Peyer's patch (tissue), 4 donors: ENCODE results near the gene PEA15. TPM values are rescaled to one million over a fixed set of nuclear protein-coding genes. Genes with fewer than 3 reads are reported as not detected.

ENCODE experiments used
- DNase-seq, 3 donors: peaks; one replicate each; pipeline ENCODE4 v3.0.0-alpha.2; 2017 to 2019
- H3K27ac ChIP-seq, 4 donors: fragments of 200-600 bp; sonication (generic); one replicate each; pipeline ENCODE4 v1.5.1; 2016 to 2019
- H3K27me3 ChIP-seq, 2 donors: fragments of 200-600 bp; sonication (generic); one replicate each; pipeline ENCODE4 v1.5.1; 2019
- H3K36me3 ChIP-seq, 3 donors: fragments of 200-600 bp; sonication (generic); one replicate each; pipeline ENCODE4 v1.5.1; 2016 to 2019
- H3K4me1 ChIP-seq, 4 donors: fragments of 200-600 bp; sonication (generic); one replicate each; pipeline ENCODE4 v1.5.1; 2016 to 2019
- H3K4me3 ChIP-seq, 4 donors: fragments of 200-600 bp; sonication (generic); 1 replicate in 3 of 4; 2 replicates in 1 of 4; pipeline ENCODE4 v1.5.1; 2016 to 2019; ENCODE audit warnings: mild to moderate bottlenecking in 1 of 4
- H3K9me3 ChIP-seq, 4 donors: fragments of 200-600 bp; sonication (generic); one replicate each; pipeline ENCODE4 v1.5.1; 2016 to 2019; ENCODE audit warnings: mild to moderate bottlenecking in 1 of 4
- CTCF ChIP-seq, 6 experiments: fragments of 450-650 bp in 4 of 6; fragments of 200-600 bp in 2 of 6; sonication (generic) in 1 of 6; IDR thresholded peaks; one replicate each; pipeline ENCODE4 v1.5.1; 2017 to 2019; ENCODE audit warnings: antibody characterized with exemption in 6 of 6, mild to moderate bottlenecking in 3 of 6, moderate library complexity in 1 of 6
- POLR2A ChIP-seq, 2 donors: fragments of 450-650 bp; IDR thresholded peaks; one replicate each; pipeline ENCODE4 v1.5.1; 2017; ENCODE audit warnings: antibody characterized with exemption in 2 of 2, mild to moderate bottlenecking in 2 of 2, moderate library complexity in 2 of 2
- total RNA-seq, 4 donors: library from RNA; depleted of rRNA; stranded (reverse); fragments of >200 nt; gene quantifications; one replicate each; pipeline ENCODE4 v1.1.0, GENCODE V29; 2016

The PEA15 gene
- total RNA-seq, 4 donors from 2014 or later: 10.2 to 34.7 (median 17.3) TPM

GRCh38 chr1:160166166-160166868 lies 38.9 kb upstream of the PEA15 start:
- Histone ChIP-seq H3K4me1 (no peaks in the 10 kb centered on the region), H3K27ac (no peak overlapping the region), H3K4me3 (no peak overlapping the region), H3K36me3 (no peaks in the 10 kb centered on the region), H3K9me3 (no peaks in the 10 kb centered on the region), H3K27me3 (no peaks in the 10 kb centered on the region)
- TF ChIP-seq POLR2A (IDR thresholded peaks at IDR 0.05) (no peak), CTCF (IDR thresholded peaks at IDR 0.05) (no peak)
- DNase-seq: no peak

- TF ChIP-seq POLR2A (IDR thresholded peaks at IDR 0.05): no peak
- TF ChIP-seq CTCF (IDR thresholded peaks at IDR 0.05): no peak
- no peak for DNase-seq
- no peak overlapping the region for H3K27ac ChIP-seq
- H3K4me3 ChIP-seq: no peak overlapping the region
- no peaks in the 10 kb centered on the region for H3K36me3 ChIP-seq
- H3K4me1 ChIP-seq: no peaks in the 10 kb centered on the region
- no peaks in the 10 kb centered on the region for H3K9me3 ChIP-seq
- no peaks in the 10 kb centered on the region for H3K27me3 ChIP-seq
Measured at GRCh38 chr1:160167056-160167455, 38.1 kb upstream of the PEA15 start.

GRCh38 chr1:160167580-160167979 lies 37.6 kb upstream of the PEA15 start:
- no peaks in the 10 kb centered on the region for H3K36me3 ChIP-seq
- no peaks in the 10 kb centered on the region for H3K9me3 ChIP-seq
- TF ChIP-seq POLR2A (IDR thresholded peaks at IDR 0.05): no peak
- TF ChIP-seq CTCF (IDR thresholded peaks at IDR 0.05): no peak
- DNase-seq: no peak
- H3K4me1 ChIP-seq: no peaks in the 10 kb centered on the region
- H3K4me3 ChIP-seq: no peak overlapping the region
- no peaks in the 10 kb centered on the region for H3K27me3 ChIP-seq
- no peak overlapping the region for H3K27ac ChIP-seq

- Histone ChIP-seq H3K9me3 (no peaks in the 10 kb centered on the region), H3K27ac (no peak overlapping the region), H3K27me3 (no peaks in the 10 kb centered on the region), H3K36me3 (no peaks in the 10 kb centered on the region), H3K4me1 (no peaks in the 10 kb centered on the region), H3K4me3 (no peak overlapping the region)
- no peak for DNase-seq
- TF ChIP-seq POLR2A (IDR thresholded peaks at IDR 0.05): no peak
- TF ChIP-seq CTCF (IDR thresholded peaks at IDR 0.05): no peak
Measured at GRCh38 chr1:160168016-160168415, 37.2 kb upstream of the PEA15 start.

GRCh38 chr1:160168609-160169369 lies 36.4 kb upstream of the PEA15 start:
- Histone ChIP-seq H3K36me3 (no peaks in the 10 kb centered on the region), H3K27ac (no peak overlapping the region), H3K9me3 (no peaks in the 10 kb centered on the region), H3K4me1 (no peaks in the 10 kb centered on the region), H3K4me3 (no peak overlapping the region), H3K27me3 (no peaks in the 10 kb centered on the region)
- TF ChIP-seq CTCF (IDR thresholded peaks at IDR 0.05) (no peak), POLR2A (IDR thresholded peaks at IDR 0.05) (no peak)
- no peak for DNase-seq
